ENCODE measurements around the gene CBY3. TPM values are rescaled to one million over a fixed set of nuclear protein-coding genes. Genes with fewer than 3 reads are reported as not detected.

CBY3 gene
- total and polyA plus RNA-seq, 2 of the 13 experiments (the other 11 are each of a cell fraction or from before 2014, with no cell fraction given) = not detected

DNA sequence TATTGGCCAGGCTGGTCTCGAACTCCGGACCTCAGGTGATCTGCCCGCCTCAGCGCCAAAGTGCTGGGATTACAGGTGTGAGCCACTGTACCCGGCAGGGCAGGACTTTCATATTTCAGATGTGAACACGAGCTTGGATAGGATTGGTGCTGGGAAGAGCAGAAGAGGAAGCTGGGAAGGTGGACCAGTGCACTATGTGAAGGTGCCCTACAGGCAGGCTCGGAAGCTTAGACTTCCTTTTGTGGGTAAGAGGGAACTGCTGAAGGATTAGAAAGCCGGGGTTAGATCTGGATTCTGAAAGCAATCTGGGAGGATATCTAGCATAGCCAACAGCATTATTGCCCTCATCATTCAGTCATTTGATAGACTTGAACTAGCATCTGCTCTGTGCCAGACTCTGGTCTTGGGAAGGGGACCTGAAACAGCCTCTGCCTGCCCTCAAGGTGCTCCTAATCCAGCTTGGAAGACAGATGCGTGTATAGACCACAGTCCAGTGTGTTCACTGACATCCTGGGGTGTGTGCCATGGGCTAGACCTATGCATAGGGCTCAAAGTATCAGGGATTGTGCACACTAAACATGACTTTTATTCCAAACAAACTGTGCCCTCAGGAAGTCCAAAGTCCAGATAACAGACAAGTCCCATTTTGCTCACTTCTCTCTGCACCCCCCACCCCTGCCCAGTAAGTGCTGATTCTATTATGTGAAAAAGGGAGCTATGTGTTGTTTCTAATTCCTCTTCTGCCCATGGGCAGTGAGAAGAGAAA lies 637 bp downstream of the CBY3 start (continued):
- TF ChIP-seq NCOA2 (CRISPR knock-in tag; IDR thresholded peaks at IDR 0.05) (peak; percentile 55; the same call in 1 of the 2 replicates), FOXA3 (CRISPR knock-in tag; IDR thresholded peaks at IDR 0.05) (peak; percentile 86), ARID2 (CRISPR knock-in tag; IDR thresholded peaks at IDR 0.05; ENCODE audit: borderline replicate concordance) (no peak; the same call in 1 of the 2 replicates), MAZ (IDR thresholded peaks at IDR 0.05; ENCODE audit: borderline replicate concordance, low read depth, low read length) (no peak; the same call in 1 of the 2 replicates), MAZ (CRISPR knock-in tag; IDR thresholded peaks at IDR 0.05; ENCODE audit: low read depth) (no peak), RCOR2 (CRISPR knock-in tag; IDR thresholded peaks at IDR 0.05) (peak; percentile 96), CHCHD3 (CRISPR knock-in tag; IDR thresholded peaks at IDR 0.05) (no peak), STAT5B (CRISPR knock-in tag; IDR thresholded peaks at IDR 0.05) (no peak), SOX6 (IDR thresholded peaks at IDR 0.05) (no peak), SOX6 (CRISPR knock-in tag; IDR thresholded peaks at IDR 0.05) (peak; percentile 85), ZMYM4 (CRISPR knock-in tag; IDR thresholded peaks at IDR 0.05) (0 out of 2 replicates have a peak, but pooled peaks have one; percentile 48), ZBTB7A (CRISPR knock-in tag; IDR thresholded peaks at IDR 0.05) (no peak), PAX8 (CRISPR knock-in tag; IDR thresholded peaks at IDR 0.05; ENCODE audit: borderline replicate concordance) (no peak), ATF7-NPFF (CRISPR knock-in tag; IDR thresholded peaks at IDR 0.05; ENCODE audit: low read depth) (no peak), ZNF780A (CRISPR knock-in tag; IDR thresholded peaks at IDR 0.05) (no peak)
- TF ChIP-seq, protein P1, sequence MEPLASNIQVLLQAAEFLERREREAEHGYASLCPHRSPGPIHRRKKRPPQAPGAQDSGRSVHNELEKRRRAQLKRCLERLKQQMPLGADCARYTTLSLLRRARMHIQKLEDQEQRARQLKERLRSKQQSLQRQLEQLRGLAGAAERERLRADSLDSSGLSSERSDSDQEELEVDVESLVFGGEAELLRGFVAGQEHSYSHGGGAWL (CRISPR knock-in tag; IDR thresholded peaks at IDR 0.05) = no peak
- TF ChIP-seq, protein P2, sequence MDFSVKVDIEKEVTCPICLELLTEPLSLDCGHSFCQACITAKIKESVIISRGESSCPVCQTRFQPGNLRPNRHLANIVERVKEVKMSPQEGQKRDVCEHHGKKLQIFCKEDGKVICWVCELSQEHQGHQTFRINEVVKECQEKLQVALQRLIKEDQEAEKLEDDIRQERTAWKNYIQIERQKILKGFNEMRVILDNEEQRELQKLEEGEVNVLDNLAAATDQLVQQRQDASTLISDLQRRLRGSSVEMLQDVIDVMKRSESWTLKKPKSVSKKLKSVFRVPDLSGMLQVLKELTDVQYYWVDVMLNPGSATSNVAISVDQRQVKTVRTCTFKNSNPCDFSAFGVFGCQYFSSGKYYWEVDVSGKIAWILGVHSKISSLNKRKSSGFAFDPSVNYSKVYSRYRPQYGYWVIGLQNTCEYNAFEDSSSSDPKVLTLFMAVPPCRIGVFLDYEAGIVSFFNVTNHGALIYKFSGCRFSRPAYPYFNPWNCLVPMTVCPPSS (IDR thresholded peaks at IDR 0.05) = no peak
- TF ChIP-seq, protein P3, sequence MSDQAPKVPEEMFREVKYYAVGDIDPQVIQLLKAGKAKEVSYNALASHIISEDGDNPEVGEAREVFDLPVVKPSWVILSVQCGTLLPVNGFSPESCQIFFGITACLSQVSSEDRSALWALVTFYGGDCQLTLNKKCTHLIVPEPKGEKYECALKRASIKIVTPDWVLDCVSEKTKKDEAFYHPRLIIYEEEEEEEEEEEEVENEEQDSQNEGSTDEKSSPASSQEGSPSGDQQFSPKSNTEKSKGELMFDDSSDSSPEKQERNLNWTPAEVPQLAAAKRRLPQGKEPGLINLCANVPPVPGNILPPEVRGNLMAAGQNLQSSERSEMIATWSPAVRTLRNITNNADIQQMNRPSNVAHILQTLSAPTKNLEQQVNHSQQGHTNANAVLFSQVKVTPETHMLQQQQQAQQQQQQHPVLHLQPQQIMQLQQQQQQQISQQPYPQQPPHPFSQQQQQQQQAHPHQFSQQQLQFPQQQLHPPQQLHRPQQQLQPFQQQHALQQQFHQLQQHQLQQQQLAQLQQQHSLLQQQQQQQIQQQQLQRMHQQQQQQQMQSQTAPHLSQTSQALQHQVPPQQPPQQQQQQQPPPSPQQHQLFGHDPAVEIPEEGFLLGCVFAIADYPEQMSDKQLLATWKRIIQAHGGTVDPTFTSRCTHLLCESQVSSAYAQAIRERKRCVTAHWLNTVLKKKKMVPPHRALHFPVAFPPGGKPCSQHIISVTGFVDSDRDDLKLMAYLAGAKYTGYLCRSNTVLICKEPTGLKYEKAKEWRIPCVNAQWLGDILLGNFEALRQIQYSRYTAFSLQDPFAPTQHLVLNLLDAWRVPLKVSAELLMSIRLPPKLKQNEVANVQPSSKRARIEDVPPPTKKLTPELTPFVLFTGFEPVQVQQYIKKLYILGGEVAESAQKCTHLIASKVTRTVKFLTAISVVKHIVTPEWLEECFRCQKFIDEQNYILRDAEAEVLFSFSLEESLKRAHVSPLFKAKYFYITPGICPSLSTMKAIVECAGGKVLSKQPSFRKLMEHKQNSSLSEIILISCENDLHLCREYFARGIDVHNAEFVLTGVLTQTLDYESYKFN (CRISPR knock-in tag; conservative IDR thresholded peaks at IDR 0.05) = peak; percentile 98
- TF ChIP-seq, protein P4, sequence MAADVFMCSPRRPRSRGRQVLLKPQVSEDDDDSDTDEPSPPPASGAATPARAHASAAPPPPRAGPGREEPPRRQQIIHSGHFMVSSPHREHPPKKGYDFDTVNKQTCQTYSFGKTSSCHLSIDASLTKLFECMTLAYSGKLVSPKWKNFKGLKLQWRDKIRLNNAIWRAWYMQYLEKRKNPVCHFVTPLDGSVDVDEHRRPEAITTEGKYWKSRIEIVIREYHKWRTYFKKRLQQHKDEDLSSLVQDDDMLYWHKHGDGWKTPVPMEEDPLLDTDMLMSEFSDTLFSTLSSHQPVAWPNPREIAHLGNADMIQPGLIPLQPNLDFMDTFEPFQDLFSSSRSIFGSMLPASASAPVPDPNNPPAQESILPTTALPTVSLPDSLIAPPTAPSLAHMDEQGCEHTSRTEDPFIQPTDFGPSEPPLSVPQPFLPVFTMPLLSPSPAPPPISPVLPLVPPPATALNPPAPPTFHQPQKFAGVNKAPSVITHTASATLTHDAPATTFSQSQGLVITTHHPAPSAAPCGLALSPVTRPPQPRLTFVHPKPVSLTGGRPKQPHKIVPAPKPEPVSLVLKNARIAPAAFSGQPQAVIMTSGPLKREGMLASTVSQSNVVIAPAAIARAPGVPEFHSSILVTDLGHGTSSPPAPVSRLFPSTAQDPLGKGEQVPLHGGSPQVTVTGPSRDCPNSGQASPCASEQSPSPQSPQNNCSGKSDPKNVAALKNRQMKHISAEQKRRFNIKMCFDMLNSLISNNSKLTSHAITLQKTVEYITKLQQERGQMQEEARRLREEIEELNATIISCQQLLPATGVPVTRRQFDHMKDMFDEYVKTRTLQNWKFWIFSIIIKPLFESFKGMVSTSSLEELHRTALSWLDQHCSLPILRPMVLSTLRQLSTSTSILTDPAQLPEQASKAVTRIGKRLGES (CRISPR knock-in tag; IDR thresholded peaks at IDR 0.05; ENCODE audit: borderline replicate concordance) = no peak
- TF ChIP-seq, protein P5, sequence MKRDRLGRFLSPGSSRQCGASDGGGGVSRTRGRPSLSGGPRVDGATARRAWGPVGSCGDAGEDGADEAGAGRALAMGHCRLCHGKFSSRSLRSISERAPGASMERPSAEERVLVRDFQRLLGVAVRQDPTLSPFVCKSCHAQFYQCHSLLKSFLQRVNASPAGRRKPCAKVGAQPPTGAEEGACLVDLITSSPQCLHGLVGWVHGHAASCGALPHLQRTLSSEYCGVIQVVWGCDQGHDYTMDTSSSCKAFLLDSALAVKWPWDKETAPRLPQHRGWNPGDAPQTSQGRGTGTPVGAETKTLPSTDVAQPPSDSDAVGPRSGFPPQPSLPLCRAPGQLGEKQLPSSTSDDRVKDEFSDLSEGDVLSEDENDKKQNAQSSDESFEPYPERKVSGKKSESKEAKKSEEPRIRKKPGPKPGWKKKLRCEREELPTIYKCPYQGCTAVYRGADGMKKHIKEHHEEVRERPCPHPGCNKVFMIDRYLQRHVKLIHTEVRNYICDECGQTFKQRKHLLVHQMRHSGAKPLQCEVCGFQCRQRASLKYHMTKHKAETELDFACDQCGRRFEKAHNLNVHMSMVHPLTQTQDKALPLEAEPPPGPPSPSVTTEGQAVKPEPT (CRISPR knock-in tag; IDR thresholded peaks at IDR 0.05; ENCODE audit: low read depth) = no peak

All from HepG2 (cell line).